Measurements from ENCODE around the gene ACTL7B.

The ACTL7B gene

GRCh38 chr9:108863891-108864290, 8.1 kb upstream of the ACTL7B start:
- DNase-seq (ENCODE audit: extremely low spot score) = no peak
- no peak for TF ChIP-seq FOXK2 (IDR thresholded peaks at IDR 0.05)
- TF ChIP-seq NFRKB (IDR thresholded peaks at IDR 0.05) = no peak
- no peak for TF ChIP-seq CTBP1 (IDR thresholded peaks at IDR 0.05; ENCODE audit: borderline replicate concordance)
- no peak for TF ChIP-seq SP1 (IDR thresholded peaks at IDR 0.05)
- TF ChIP-seq ARNT (IDR thresholded peaks at IDR 0.05) = no peak
- TF ChIP-seq HDGF (IDR thresholded peaks at IDR 0.05; ENCODE audit: borderline replicate concordance) = no peak
- no peak for TF ChIP-seq FOXA1 (IDR thresholded peaks at IDR 0.05)
- TF ChIP-seq TARDBP (IDR thresholded peaks at IDR 0.05) = no peak
- TF ChIP-seq SUZ12 (IDR thresholded peaks at IDR 0.05) = no peak
- TF ChIP-seq ZNF384 (IDR thresholded peaks at IDR 0.05) = no peak
- TF ChIP-seq LEF1 (IDR thresholded peaks at IDR 0.05; ENCODE audit: borderline replicate concordance) = no peak
- TF ChIP-seq FOXM1 (IDR thresholded peaks at IDR 0.05; ENCODE audit: borderline replicate concordance) = no peak
- no peak for TF ChIP-seq ELF4 (IDR thresholded peaks at IDR 0.05)
- no peak for TF ChIP-seq BHLHE40 (IDR thresholded peaks at IDR 0.05; ENCODE audit: borderline replicate concordance)
- no peak for TF ChIP-seq L3MBTL2 (conservative IDR thresholded peaks at IDR 0.05)
- TF ChIP-seq PKNOX1 (IDR thresholded peaks at IDR 0.05) = no peak
- ChIA-PET CTCF (no interaction called here), POLR2A (no interaction called here)

- no peak for TF ChIP-seq NFRKB (IDR thresholded peaks at IDR 0.05)
- TF ChIP-seq BHLHE40 (IDR thresholded peaks at IDR 0.05; ENCODE audit: borderline replicate concordance) = no peak
- TF ChIP-seq SUZ12 (IDR thresholded peaks at IDR 0.05) = no peak
- no peak for TF ChIP-seq FOXM1 (IDR thresholded peaks at IDR 0.05; ENCODE audit: borderline replicate concordance)
- no peak for TF ChIP-seq TARDBP (IDR thresholded peaks at IDR 0.05)
- TF ChIP-seq LEF1 (IDR thresholded peaks at IDR 0.05; ENCODE audit: borderline replicate concordance) = no peak
- TF ChIP-seq FOXA1 (IDR thresholded peaks at IDR 0.05) = no peak
- no peak for TF ChIP-seq ARNT (IDR thresholded peaks at IDR 0.05)
- TF ChIP-seq PKNOX1 (IDR thresholded peaks at IDR 0.05) = no peak
- no peak for TF ChIP-seq ZNF384 (IDR thresholded peaks at IDR 0.05)
- TF ChIP-seq SP1 (IDR thresholded peaks at IDR 0.05) = no peak
- TF ChIP-seq HDGF (IDR thresholded peaks at IDR 0.05; ENCODE audit: borderline replicate concordance) = no peak
- no peak for TF ChIP-seq CTBP1 (IDR thresholded peaks at IDR 0.05; ENCODE audit: borderline replicate concordance)
- TF ChIP-seq FOXK2 (IDR thresholded peaks at IDR 0.05) = no peak
- no peak for TF ChIP-seq L3MBTL2 (conservative IDR thresholded peaks at IDR 0.05)
- no peak for TF ChIP-seq ELF4 (IDR thresholded peaks at IDR 0.05)
- DNase-seq (ENCODE audit: extremely low spot score) = no peak
- POLR2A ChIA-PET = no interaction called here
- CTCF ChIA-PET = no interaction called here
Observed at GRCh38 chr9:108861997-108862396, 6.2 kb upstream of the ACTL7B start, which contains the start of gene ACTL7A. Gene ACTL7A, plus strand, starts transcription at chr9:108862266. Its CDS starts 57 bp downstream, at chr9:108862323.

GRCh38 chr9:108861464-108861863, 5.7 kb upstream of the ACTL7B start:
- CTCF ChIA-PET = no interaction called here
- no peak for DNase-seq (ENCODE audit: extremely low spot score)
- no peak for TF ChIP-seq CTBP1 (IDR thresholded peaks at IDR 0.05; ENCODE audit: borderline replicate concordance)
- TF ChIP-seq PKNOX1 (IDR thresholded peaks at IDR 0.05) = no peak
- no peak for TF ChIP-seq L3MBTL2 (conservative IDR thresholded peaks at IDR 0.05)
- TF ChIP-seq BHLHE40 (IDR thresholded peaks at IDR 0.05; ENCODE audit: borderline replicate concordance) = no peak
- TF ChIP-seq SP1 (IDR thresholded peaks at IDR 0.05) = no peak
- TF ChIP-seq NFRKB (IDR thresholded peaks at IDR 0.05) = no peak
- TF ChIP-seq SUZ12 (IDR thresholded peaks at IDR 0.05) = no peak
- no peak for TF ChIP-seq ZNF384 (IDR thresholded peaks at IDR 0.05)
- TF ChIP-seq FOXK2 (IDR thresholded peaks at IDR 0.05) = no peak
- no peak for TF ChIP-seq LEF1 (IDR thresholded peaks at IDR 0.05; ENCODE audit: borderline replicate concordance)
- TF ChIP-seq FOXA1 (IDR thresholded peaks at IDR 0.05) = no peak
- TF ChIP-seq HDGF (IDR thresholded peaks at IDR 0.05; ENCODE audit: borderline replicate concordance) = no peak
- no peak for TF ChIP-seq ARNT (IDR thresholded peaks at IDR 0.05)
- no peak for TF ChIP-seq ELF4 (IDR thresholded peaks at IDR 0.05)
- TF ChIP-seq TARDBP (IDR thresholded peaks at IDR 0.05) = no peak
- POLR2A ChIA-PET = no interaction called here

- no peak for DNase-seq (ENCODE audit: extremely low spot score)
- ChIA-PET CTCF (no interaction called here), POLR2A (no interaction called here)
- no peak for TF ChIP-seq ZNF384 (IDR thresholded peaks at IDR 0.05)
- no peak for TF ChIP-seq LEF1 (IDR thresholded peaks at IDR 0.05; ENCODE audit: borderline replicate concordance)
- no peak for TF ChIP-seq ARNT (IDR thresholded peaks at IDR 0.05)
- TF ChIP-seq CTBP1 (IDR thresholded peaks at IDR 0.05; ENCODE audit: borderline replicate concordance) = no peak
- no peak for TF ChIP-seq HDGF (IDR thresholded peaks at IDR 0.05; ENCODE audit: borderline replicate concordance)
- TF ChIP-seq SUZ12 (IDR thresholded peaks at IDR 0.05) = no peak
- TF ChIP-seq FOXM1 (IDR thresholded peaks at IDR 0.05; ENCODE audit: borderline replicate concordance) = no peak
- no peak for TF ChIP-seq FOXA1 (IDR thresholded peaks at IDR 0.05)
- no peak for TF ChIP-seq L3MBTL2 (conservative IDR thresholded peaks at IDR 0.05)
- TF ChIP-seq NFRKB (IDR thresholded peaks at IDR 0.05) = no peak
Observed at GRCh38 chr9:108860764-108861163, 5.0 kb upstream of the ACTL7B start.

- ChIA-PET CTCF (no interaction called here), POLR2A (no interaction called here)
- TF ChIP-seq PKNOX1 (IDR thresholded peaks at IDR 0.05) = no peak
- TF ChIP-seq NFRKB (IDR thresholded peaks at IDR 0.05) = no peak
- TF ChIP-seq CTBP1 (IDR thresholded peaks at IDR 0.05; ENCODE audit: borderline replicate concordance) = no peak
- TF ChIP-seq FOXM1 (IDR thresholded peaks at IDR 0.05; ENCODE audit: borderline replicate concordance) = no peak
- DNase-seq (ENCODE audit: extremely low spot score) = no peak
Observed at GRCh38 chr9:108860354-108860753, 4.6 kb upstream of the ACTL7B start.

Measured in HEK293T (cell line).